ENCODE data around the gene C9orf57.
"Not testable (repeated sequence)": the region's sequence is repeated elsewhere in the genome, so short reads cannot be mapped to it uniquely, and the experiment has no call there.

C9orf57 gene

GRCh38 chr9:72012646-72013045 lies 47.8 kb downstream of the C9orf57 start:
- no peaks in the 10 kb centered on the region for H3K79me2 ChIP-seq (ENCODE audit: insufficient read depth, low read length)
- H3K27ac ChIP-seq (ENCODE audit: low read depth, low read length, poor library complexity, severe bottlenecking) = no peak overlapping the region
- TF ChIP-seq, protein P1, sequence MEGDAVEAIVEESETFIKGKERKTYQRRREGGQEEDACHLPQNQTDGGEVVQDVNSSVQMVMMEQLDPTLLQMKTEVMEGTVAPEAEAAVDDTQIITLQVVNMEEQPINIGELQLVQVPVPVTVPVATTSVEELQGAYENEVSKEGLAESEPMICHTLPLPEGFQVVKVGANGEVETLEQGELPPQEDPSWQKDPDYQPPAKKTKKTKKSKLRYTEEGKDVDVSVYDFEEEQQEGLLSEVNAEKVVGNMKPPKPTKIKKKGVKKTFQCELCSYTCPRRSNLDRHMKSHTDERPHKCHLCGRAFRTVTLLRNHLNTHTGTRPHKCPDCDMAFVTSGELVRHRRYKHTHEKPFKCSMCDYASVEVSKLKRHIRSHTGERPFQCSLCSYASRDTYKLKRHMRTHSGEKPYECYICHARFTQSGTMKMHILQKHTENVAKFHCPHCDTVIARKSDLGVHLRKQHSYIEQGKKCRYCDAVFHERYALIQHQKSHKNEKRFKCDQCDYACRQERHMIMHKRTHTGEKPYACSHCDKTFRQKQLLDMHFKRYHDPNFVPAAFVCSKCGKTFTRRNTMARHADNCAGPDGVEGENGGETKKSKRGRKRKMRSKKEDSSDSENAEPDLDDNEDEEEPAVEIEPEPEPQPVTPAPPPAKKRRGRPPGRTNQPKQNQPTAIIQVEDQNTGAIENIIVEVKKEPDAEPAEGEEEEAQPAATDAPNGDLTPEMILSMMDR (IDR thresholded peaks at IDR 0.05; ENCODE audit: low read length) = no peak
- no peak for TF ChIP-seq EZH2 (IDR thresholded peaks at IDR 0.05; ENCODE audit: borderline replicate concordance, low read length)
- no peaks in the 10 kb centered on the region for H4K20me1 ChIP-seq (ENCODE audit: insufficient read depth, low read length)
- no peaks in the 10 kb centered on the region for H3K27me3 ChIP-seq (ENCODE audit: insufficient read depth, low read length)
- no peaks in the 10 kb centered on the region for H3K9me3 ChIP-seq (ENCODE audit: low read length)
- H3K9me2 ChIP-seq (ENCODE audit: low read depth, low read length) = no peaks in the 10 kb centered on the region
- H3K36me3 ChIP-seq (ENCODE audit: insufficient read depth, low read length) = no peaks in the 10 kb centered on the region
- no peaks in the 10 kb centered on the region for H3K4me1 ChIP-seq (ENCODE audit: insufficient read depth, low read length, severe bottlenecking)
- no peak overlapping the region for H3K4me3 ChIP-seq (ENCODE audit: low read depth, low read length, poor library complexity, severe bottlenecking)
- H3K4me2 ChIP-seq (ENCODE audit: low read length) = no peak overlapping the region
- no peaks in the 10 kb centered on the region for H3F3A ChIP-seq (ENCODE audit: insufficient read depth, low read length)
- no peak overlapping the region for H2AFZ ChIP-seq (ENCODE audit: low read length)
- H3K9ac ChIP-seq (ENCODE audit: low read length) = no peak overlapping the region

- not testable (repeated sequence) for H3K4me1 ChIP-seq (ENCODE audit: insufficient read depth, low read length, severe bottlenecking); H3K27ac ChIP-seq (ENCODE audit: low read depth, low read length, poor library complexity, severe bottlenecking); H3K4me2 ChIP-seq (ENCODE audit: low read length); H3K4me3 ChIP-seq (ENCODE audit: low read depth, low read length, poor library complexity, severe bottlenecking); H3F3A ChIP-seq (ENCODE audit: insufficient read depth, low read length); H3K9me3 ChIP-seq (ENCODE audit: low read length); H2AFZ ChIP-seq (ENCODE audit: low read length); H3K9me2 ChIP-seq (ENCODE audit: low read depth, low read length); H3K9ac ChIP-seq (ENCODE audit: low read length); H3K27me3 ChIP-seq (ENCODE audit: insufficient read depth, low read length); H3K79me2 ChIP-seq (ENCODE audit: insufficient read depth, low read length); H3K36me3 ChIP-seq (ENCODE audit: insufficient read depth, low read length); H4K20me1 ChIP-seq (ENCODE audit: insufficient read depth, low read length)
These were observed 52.7 kb downstream of the C9orf57 start for GRCh38 chr9:72007726-72008125.

- H3K27me3 ChIP-seq (ENCODE audit: insufficient read depth, low read length) = no peaks in the 10 kb centered on the region
- H3K4me3 ChIP-seq (ENCODE audit: low read depth, low read length, poor library complexity, severe bottlenecking) = no peak overlapping the region
- no peak overlapping the region for H3K27ac ChIP-seq (ENCODE audit: low read depth, low read length, poor library complexity, severe bottlenecking)
- no peaks in the 10 kb centered on the region for H3K9me3 ChIP-seq (ENCODE audit: low read length)
- no peak overlapping the region for H3K4me2 ChIP-seq (ENCODE audit: low read length)
- no peaks in the 10 kb centered on the region for H3K79me2 ChIP-seq (ENCODE audit: insufficient read depth, low read length)
- H3K9me2 ChIP-seq (ENCODE audit: low read depth, low read length) = no peaks in the 10 kb centered on the region
- H3K9ac ChIP-seq (ENCODE audit: low read length) = no peak overlapping the region
- H3K36me3 ChIP-seq (ENCODE audit: insufficient read depth, low read length) = no peaks in the 10 kb centered on the region
- no peaks in the 10 kb centered on the region for H3K4me1 ChIP-seq (ENCODE audit: insufficient read depth, low read length, severe bottlenecking)
- H4K20me1 ChIP-seq (ENCODE audit: insufficient read depth, low read length) = no peaks in the 10 kb centered on the region
- no peak overlapping the region for H2AFZ ChIP-seq (ENCODE audit: low read length)
- TF ChIP-seq, protein P1 (IDR thresholded peaks at IDR 0.05; ENCODE audit: low read length) = no peak
- no peak for TF ChIP-seq EZH2 (IDR thresholded peaks at IDR 0.05; ENCODE audit: borderline replicate concordance, low read length)
- no peaks in the 10 kb centered on the region for H3F3A ChIP-seq (ENCODE audit: insufficient read depth, low read length)
These were observed 53.9 kb downstream of the C9orf57 start for GRCh38 chr9:72006501-72006900.

GRCh38 chr9:72005451-72005850 lies 55.0 kb downstream of the C9orf57 start:
- Histone ChIP-seq H2AFZ (ENCODE audit: low read length) (no peak overlapping the region), H3K9me2 (ENCODE audit: low read depth, low read length) (no peaks in the 10 kb centered on the region)
- TF ChIP-seq, protein P1 (IDR thresholded peaks at IDR 0.05; ENCODE audit: low read length) = no peak
- TF ChIP-seq EZH2 (IDR thresholded peaks at IDR 0.05; ENCODE audit: borderline replicate concordance, low read length) = no peak

More at GRCh38 chr9:72005451-72005850, 55.0 kb downstream of the C9orf57 start:
- no peaks in the 10 kb centered on the region for H3K4me1 ChIP-seq (ENCODE audit: insufficient read depth, low read length, severe bottlenecking)
- no peaks in the 10 kb centered on the region for H3K79me2 ChIP-seq (ENCODE audit: insufficient read depth, low read length)
- no peak overlapping the region for H3K9ac ChIP-seq (ENCODE audit: low read length)
- H3K9me3 ChIP-seq (ENCODE audit: low read length) = no peaks in the 10 kb centered on the region
- no peak overlapping the region for H3K4me3 ChIP-seq (ENCODE audit: low read depth, low read length, poor library complexity, severe bottlenecking)
- no peaks in the 10 kb centered on the region for H3K27me3 ChIP-seq (ENCODE audit: insufficient read depth, low read length)
- no peaks in the 10 kb centered on the region for H3F3A ChIP-seq (ENCODE audit: insufficient read depth, low read length)
- H3K36me3 ChIP-seq (ENCODE audit: insufficient read depth, low read length) = no peaks in the 10 kb centered on the region
- no peak overlapping the region for H3K27ac ChIP-seq (ENCODE audit: low read depth, low read length, poor library complexity, severe bottlenecking)
- no peak overlapping the region for H3K4me2 ChIP-seq (ENCODE audit: low read length)
- H4K20me1 ChIP-seq (ENCODE audit: insufficient read depth, low read length) = no peaks in the 10 kb centered on the region

All from OCI-LY1 (cell line).